ENCODE measurements around the gene PGC.

Gene PGC

DNA sequence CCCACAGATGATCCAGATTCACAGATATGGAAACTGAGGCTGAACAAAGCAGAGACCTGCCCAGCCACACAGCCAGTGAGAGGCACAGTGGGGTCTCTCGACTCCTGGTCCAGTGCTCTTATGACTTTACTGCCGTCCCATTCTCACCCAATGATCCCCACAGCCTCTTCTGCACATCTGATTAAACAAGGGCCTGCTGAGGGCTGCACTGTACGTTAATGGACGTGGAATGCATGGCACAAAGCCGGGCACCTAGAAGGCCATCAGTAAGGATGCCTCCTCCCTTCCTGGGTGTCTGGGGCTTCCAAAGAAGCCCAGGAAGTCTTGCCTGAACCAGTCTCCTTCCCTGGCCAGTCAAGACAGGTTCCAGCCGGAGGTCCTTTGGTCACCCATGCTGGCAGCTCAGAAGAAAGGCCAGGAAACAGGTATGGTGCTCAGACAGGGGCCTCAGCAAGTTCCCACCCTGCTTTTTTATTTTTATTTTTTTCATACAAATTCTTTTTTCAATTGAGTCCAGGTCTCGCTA lies 15.6 kb downstream of the PGC start:
- Histone ChIP-seq H2AFZ (ENCODE audit: insufficient read depth, low read length, poor library complexity) (no peak overlapping the region), H2BK120ac (ENCODE audit: insufficient read depth, low read length, poor library complexity) (no peak overlapping the region)

GRCh38 chr6:41730531-41731436 lies 16.4 kb downstream of the PGC start:
- H3K23ac ChIP-seq (ENCODE audit: low read length): no peak overlapping the region
- H3K36me3 ChIP-seq (ENCODE audit: control insufficient read depth in 1 of 2, insufficient read depth in 2 of 2, low read length in 2 of 2): no peaks in the 10 kb centered on the region
- peaks cover 14% of the 10 kb centered on the region for H3K79me1 ChIP-seq (ENCODE audit: low read length)
- H2BK12ac ChIP-seq (ENCODE audit: low read length): no peak overlapping the region
- no peak overlapping the region for H4K8ac ChIP-seq (ENCODE audit: low read depth, low read length)
- no peak overlapping the region for H3K4me3 ChIP-seq (ENCODE audit: low read depth, low read length)
- H3K9me3 ChIP-seq (ENCODE audit: insufficient read depth, low read depth, low read length): no peaks in the 10 kb centered on the region
- no peak overlapping the region for H3K4ac ChIP-seq (ENCODE audit: low read depth, low read length)
- no peak overlapping the region for H3K27ac ChIP-seq (ENCODE audit: low read depth, low read length)
- H3K14ac ChIP-seq (ENCODE audit: low read length): no peak overlapping the region
- H3K27me3 ChIP-seq (ENCODE audit: insufficient read depth, low read length): no peaks in the 10 kb centered on the region
- no peak overlapping the region for H2BK120ac ChIP-seq (ENCODE audit: insufficient read depth, low read length, poor library complexity)
- peaks cover 8% of the 10 kb centered on the region for H3K79me2 ChIP-seq (ENCODE audit: control insufficient read depth, insufficient read depth, low read length, poor library complexity)
- no peak overlapping the region for H4K91ac ChIP-seq (ENCODE audit: low read depth, low read length)
- DNase-seq: no peak
- H3K9ac ChIP-seq (ENCODE audit: low read length): no peak overlapping the region
- H3K4me1 ChIP-seq (ENCODE audit: control insufficient read depth in 1 of 2, insufficient read depth in 2 of 2, low read length in 2 of 2): peaks cover 16 to 19% of the 10 kb centered on the region in 2 experiments
- H3K4me2 ChIP-seq (ENCODE audit: low read length): no peak overlapping the region
- no peak overlapping the region for H2BK5ac ChIP-seq (ENCODE audit: low read depth, low read length, poor library complexity)
- no peak overlapping the region for H4K12ac ChIP-seq (ENCODE audit: low read depth, low read length)
- no CpG with 5 or more reads among the region's 9 CpGs for WGBS (ENCODE audit: extremely low coverage, insufficient coverage, insufficient read length)
- no peak overlapping the region for H2AFZ ChIP-seq (ENCODE audit: insufficient read depth, low read length, poor library complexity)
- no peak overlapping the region for H2AK5ac ChIP-seq (ENCODE audit: low read length)
- no peak overlapping the region for H3K18ac ChIP-seq (ENCODE audit: low read length)

More for the DNA sequence above, 15.6 kb downstream of the PGC start:
- H3K14ac ChIP-seq (ENCODE audit: low read length): no peak overlapping the region
- peaks cover 16% of the 10 kb centered on the region for H3K79me1 ChIP-seq (ENCODE audit: low read length)
- H3K9me3 ChIP-seq (ENCODE audit: insufficient read depth, low read depth, low read length): no peaks in the 10 kb centered on the region
- WGBS (ENCODE audit: extremely low coverage, insufficient coverage, insufficient read length): no CpG with 5 or more reads among the region's 7 CpGs
- no peak overlapping the region for H2AK5ac ChIP-seq (ENCODE audit: low read length)
- no peak overlapping the region for H4K8ac ChIP-seq (ENCODE audit: low read depth, low read length)
- H3K4ac ChIP-seq (ENCODE audit: low read depth, low read length): no peak overlapping the region
- no peak overlapping the region for H3K4me3 ChIP-seq (ENCODE audit: low read depth, low read length)
- no peaks in the 10 kb centered on the region for H3K36me3 ChIP-seq (ENCODE audit: control insufficient read depth in 1 of 2, insufficient read depth in 2 of 2, low read length in 2 of 2)
- no peak overlapping the region for H3K18ac ChIP-seq (ENCODE audit: low read length)
- H3K27ac ChIP-seq (ENCODE audit: low read depth, low read length): no peak overlapping the region
- H3K9ac ChIP-seq (ENCODE audit: low read length): no peak overlapping the region
- no peak overlapping the region for H4K91ac ChIP-seq (ENCODE audit: low read depth, low read length)
- H3K27me3 ChIP-seq (ENCODE audit: insufficient read depth, low read length): no peaks in the 10 kb centered on the region
- no peak overlapping the region for H3K23ac ChIP-seq (ENCODE audit: low read length)
- no peak for DNase-seq
- H2BK5ac ChIP-seq (ENCODE audit: low read depth, low read length, poor library complexity): no peak overlapping the region
- no peak overlapping the region for H3K4me2 ChIP-seq (ENCODE audit: low read length)
- H2BK12ac ChIP-seq (ENCODE audit: low read length): no peak overlapping the region
- peaks cover 8% of the 10 kb centered on the region for H3K79me2 ChIP-seq (ENCODE audit: control insufficient read depth, insufficient read depth, low read length, poor library complexity)
- no peak overlapping the region for H4K12ac ChIP-seq (ENCODE audit: low read depth, low read length)
- H3K4me1 ChIP-seq (ENCODE audit: control insufficient read depth in 1 of 2, insufficient read depth in 2 of 2, low read length in 2 of 2): peaks cover 19 to 22% of the 10 kb centered on the region in 2 experiments

DNA sequence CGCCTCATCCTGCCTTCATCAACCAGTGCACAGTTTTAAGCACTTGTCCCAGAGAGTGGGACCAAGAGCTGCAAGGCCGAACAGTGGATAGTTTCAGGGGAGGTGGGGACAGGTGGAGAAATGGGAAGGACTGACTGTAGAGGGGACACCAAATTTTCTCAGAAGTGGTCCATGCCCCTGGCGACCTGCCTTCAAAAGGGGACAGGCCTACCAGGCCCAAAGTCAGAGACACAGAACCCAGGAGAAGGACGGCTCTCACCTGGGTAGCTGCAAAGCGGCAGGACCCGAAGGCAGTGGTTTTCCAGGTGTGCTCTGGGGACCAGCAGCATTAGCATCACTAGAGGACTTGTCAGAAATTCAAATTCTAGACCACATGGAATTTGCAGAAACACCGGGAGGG lies 17.6 kb downstream of the PGC start:
- peaks cover 6% of the 10 kb centered on the region for H3K79me2 ChIP-seq (ENCODE audit: control insufficient read depth, insufficient read depth, low read length, poor library complexity)
- no peaks in the 10 kb centered on the region for H3K9me3 ChIP-seq (ENCODE audit: insufficient read depth, low read depth, low read length)
- H3K14ac ChIP-seq (ENCODE audit: low read length): no peak overlapping the region
- no peak overlapping the region for H3K4me3 ChIP-seq (ENCODE audit: low read depth, low read length)
- no peak overlapping the region for H3K23ac ChIP-seq (ENCODE audit: low read length)
- no peak overlapping the region for H2BK12ac ChIP-seq (ENCODE audit: low read length)
- no peak overlapping the region for H3K27ac ChIP-seq (ENCODE audit: low read depth, low read length)
- WGBS (ENCODE audit: extremely low coverage, insufficient coverage, insufficient read length): no CpG with 5 or more reads among the region's 7 CpGs
- H4K12ac ChIP-seq (ENCODE audit: low read depth, low read length): no peak overlapping the region
- H2AK5ac ChIP-seq (ENCODE audit: low read length): no peak overlapping the region
- no peak overlapping the region for H3K9ac ChIP-seq (ENCODE audit: low read length)
- H3K18ac ChIP-seq (ENCODE audit: low read length): no peak overlapping the region
- H2BK5ac ChIP-seq (ENCODE audit: low read depth, low read length, poor library complexity): no peak overlapping the region
- H4K91ac ChIP-seq (ENCODE audit: low read depth, low read length): no peak overlapping the region
- H3K4me2 ChIP-seq (ENCODE audit: low read length): no peak overlapping the region
- H3K79me1 ChIP-seq (ENCODE audit: low read length): peaks cover 10% of the 10 kb centered on the region
- H3K36me3 ChIP-seq (ENCODE audit: control insufficient read depth in 1 of 2, insufficient read depth in 2 of 2, low read length in 2 of 2): no peaks in the 10 kb centered on the region
- no peak overlapping the region for H4K8ac ChIP-seq (ENCODE audit: low read depth, low read length)
- H3K4me1 ChIP-seq (ENCODE audit: control insufficient read depth in 1 of 2, insufficient read depth in 2 of 2, low read length in 2 of 2): peaks cover 19 to 22% of the 10 kb centered on the region in 2 experiments
- no peak overlapping the region for H3K4ac ChIP-seq (ENCODE audit: low read depth, low read length)
- no peak overlapping the region for H2BK120ac ChIP-seq (ENCODE audit: insufficient read depth, low read length, poor library complexity)
- H3K27me3 ChIP-seq (ENCODE audit: insufficient read depth, low read length): no peaks in the 10 kb centered on the region
- no peak for DNase-seq
- H2AFZ ChIP-seq (ENCODE audit: insufficient read depth, low read length, poor library complexity): no peak overlapping the region

GRCh38 chr6:41728954-41729353 lies 18.2 kb downstream of the PGC start:
- Histone ChIP-seq H3K23ac (ENCODE audit: low read length) (no peak overlapping the region), H3K18ac (ENCODE audit: low read length) (no peak overlapping the region), H2BK120ac (ENCODE audit: insufficient read depth, low read length, poor library complexity) (no peak overlapping the region), H3K27ac (ENCODE audit: low read depth, low read length) (no peak overlapping the region), H3K27me3 (ENCODE audit: insufficient read depth, low read length) (no peaks in the 10 kb centered on the region), H4K12ac (ENCODE audit: low read depth, low read length) (no peak overlapping the region), H4K8ac (ENCODE audit: low read depth, low read length) (no peak overlapping the region), H3K14ac (ENCODE audit: low read length) (no peak overlapping the region), H2BK5ac (ENCODE audit: low read depth, low read length, poor library complexity) (no peak overlapping the region), H3K36me3 (ENCODE audit: control insufficient read depth in 1 of 2, insufficient read depth in 2 of 2, low read length in 2 of 2) (no peaks in the 10 kb centered on the region), H4K91ac (ENCODE audit: low read depth, low read length) (no peak overlapping the region), H2AK5ac (ENCODE audit: low read length) (no peak overlapping the region), H3K4ac (ENCODE audit: low read depth, low read length) (no peak overlapping the region), H2AFZ (ENCODE audit: insufficient read depth, low read length, poor library complexity) (no peak overlapping the region), H3K4me2 (ENCODE audit: low read length) (no peak overlapping the region), H3K79me1 (ENCODE audit: low read length) (peaks cover 13% of the 10 kb centered on the region), H3K9me3 (ENCODE audit: insufficient read depth, low read depth, low read length) (no peaks in the 10 kb centered on the region), H2BK12ac (ENCODE audit: low read length) (no peak overlapping the region), H3K9ac (ENCODE audit: low read length) (no peak overlapping the region), H3K79me2 (ENCODE audit: control insufficient read depth, insufficient read depth, low read length, poor library complexity) (peaks cover 6% of the 10 kb centered on the region), H3K4me3 (ENCODE audit: low read depth, low read length) (no peak overlapping the region), H3K4me1 (ENCODE audit: control insufficient read depth in 1 of 2, insufficient read depth in 2 of 2, low read length in 2 of 2) (peaks cover 24 to 28% of the 10 kb centered on the region in 2 experiments)
- WGBS (ENCODE audit: extremely low coverage, insufficient coverage, insufficient read length): no CpG with 5 or more reads among the region's 7 CpGs
- no peak for DNase-seq

All from trophoblast cell (in vitro differentiated cells and primary cell).